Spleen (tissue), 11 donors: Measurements from ENCODE around the gene BBX. TPM values are rescaled to one million over a fixed set of nuclear protein-coding genes. Genes with fewer than 3 reads are reported as not detected.

ENCODE experiments used
- DNase-seq: peaks from one replicate; pipeline ENCODE4 v3.0.0-alpha.2; 2020
- H3K27ac ChIP-seq, 8 donors: fragments of 200-600 bp; sonication (generic) in 7 of 8; 1 replicate in 4 of 8; 2 replicates in 4 of 8; pipeline versions ENCODE4 v1.5.0 to v1.8.0; 2016 to 2021; ENCODE audit warnings: inconsistent platforms in 4 of 8, mild to moderate bottlenecking in 4 of 8, moderate library complexity in 1 of 8
- H3K27me3 ChIP-seq, 7 donors: fragments of 200-600 bp; sonication (generic) in 6 of 7; replicated peaks in 1 of 7; 1 replicate in 4 of 7; 2 replicates in 3 of 7; pipeline versions ENCODE4 v1.5.0 to v1.8.0; 2016 to 2021; ENCODE audit warnings: inconsistent platforms in 3 of 7, mild to moderate bottlenecking in 1 of 7
- H3K36me3 ChIP-seq, 6 donors: fragments of 200-600 bp; sonication (generic) in 5 of 6; 1 replicate in 4 of 6; 2 replicates in 2 of 6; pipeline versions ENCODE4 v1.5.0 to v1.8.0; 2016 to 2021; ENCODE audit warnings: inconsistent platforms in 2 of 6
- H3K4me1 ChIP-seq, 6 donors: fragments of 200-600 bp; sonication (generic) in 5 of 6; 1 replicate in 3 of 6; 2 replicates in 3 of 6; pipeline versions ENCODE4 v1.5.0 to v1.8.0; 2016 to 2021; ENCODE audit warnings: inconsistent platforms in 3 of 6
- H3K4me3 ChIP-seq, 8 donors: fragments of 200-600 bp; sonication (generic) in 7 of 8; 1 replicate in 4 of 8; 2 replicates in 4 of 8; pipeline versions ENCODE4 v1.5.0 to v1.8.0; 2016 to 2021; ENCODE audit warnings: inconsistent platforms in 4 of 8, mild to moderate bottlenecking in 4 of 8, moderate library complexity in 2 of 8
- H3K9me3 ChIP-seq, 8 donors: fragments of 200-600 bp; sonication (generic) in 7 of 8; 1 replicate in 4 of 8; 2 replicates in 4 of 8; pipeline versions ENCODE4 v1.5.0 to v1.8.0; 2016 to 2021; ENCODE audit warnings: inconsistent platforms in 4 of 8
- POLR2A ChIP-seq, 3 donors: fragments of 450-650 bp; IDR thresholded peaks; one replicate each; pipeline ENCODE4 v1.5.1; 2017; ENCODE audit warnings: antibody characterized with exemption in 3 of 3, mild to moderate bottlenecking in 1 of 3
- POLR2AphosphoS5 ChIP-seq, 3 donors: sonication (generic); formaldehyde crosslinking; IDR thresholded peaks; one replicate each; pipeline ENCODE4 v1.5.1; 2017; ENCODE audit warnings: antibody characterized with exemption in 3 of 3
- WGBS, 5 donors: extraction: QIAGEN DNeasy Blood & Tissue Kit in 3 of 5; methylation state at CpG; one replicate each; pipeline versions ENCODE4 v1.1.5 to v1.1.7; 2013 to 2018; 5-methylcytosine and 5-hydroxymethylcytosine counted together
- intact Hi-C: fragments of 100-400 bp; cut with DNase I; formaldehyde crosslinking; loops from one replicate; pipeline ENCODE4 v1.15.0; 2023; ENCODE audit warnings: low total_unique reads
- polyA plus RNA-seq, 3 donors: library from polyadenylated mRNA; stranded (reverse); fragments of 200-250 nt; gene quantifications; one replicate each; pipeline ENCODE4 v1.2.1, GENCODE V29; 2013
- total RNA-seq, 7 donors: library from RNA; depleted of rRNA in 3 of 7; stranded (reverse); fragments of >200 nt in 3 of 7; fragmentation: NEBNext Ultra II Directional in 4 of 7; extraction: Animal tissue kit (Norgen Biotek cat#: 25700) in 4 of 7; gene quantifications; one replicate each; pipeline versions ENCODE4 v1.1.0 to v1.2.1, GENCODE V29; 2016 to 2021
- TF ChIP-seq, protein P1 (sequence below), 11 experiments: fragments of 200-600 bp in 7 of 11; fragments of 450-650 bp in 4 of 11; sonication (generic) in 4 of 11; IDR thresholded peaks in 8 of 11; conservative IDR thresholded peaks in 3 of 11; 1 replicate in 7 of 11; 2 replicates in 4 of 11; pipeline versions ENCODE4 v1.4.0 to v1.8.0; 2016 to 2021; ENCODE audit warnings: antibody characterized with exemption in 11 of 11, inconsistent platforms in 4 of 11, mild to moderate bottlenecking in 1 of 11
- donor health status: healthy with polysubstance abuse.
- donor health status: DM: no; HTN: no; CAD: no; lungs with moderate emphysema.
- donor health status: DM: no; HTN: no; CAD: no.
- donor health status: Bipolar disorder and iron deficiency.
- donor health status: healthy.
- donor health status: DM: no; HTN: no; CAD: no.
- donor health status: DM: yes; HTN: yes; CAD: no.

The BBX gene
- total and polyA plus RNA-seq, 10 donors, result 5.1 to 98.5 (median 74.6) TPM

DNA sequence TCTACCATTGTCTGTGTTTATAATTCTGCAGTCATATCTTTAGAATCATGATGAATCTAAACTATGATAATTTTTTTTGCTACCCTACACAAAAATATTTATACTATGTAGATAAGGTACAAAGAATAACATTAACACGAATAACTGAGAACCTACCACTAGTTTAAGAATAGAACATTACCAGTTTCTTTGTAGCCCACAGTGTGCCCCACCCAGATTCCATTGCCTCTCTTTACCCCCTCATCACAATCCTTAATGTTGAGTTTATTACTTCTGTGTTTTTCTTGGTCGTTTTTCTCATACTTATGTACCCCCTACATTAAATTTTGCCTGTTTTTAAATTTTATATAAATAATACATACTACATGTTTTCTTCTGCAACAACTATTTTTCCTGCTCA is 140.5 kb downstream of the BBX start:
- TF ChIP-seq, protein P1, sequence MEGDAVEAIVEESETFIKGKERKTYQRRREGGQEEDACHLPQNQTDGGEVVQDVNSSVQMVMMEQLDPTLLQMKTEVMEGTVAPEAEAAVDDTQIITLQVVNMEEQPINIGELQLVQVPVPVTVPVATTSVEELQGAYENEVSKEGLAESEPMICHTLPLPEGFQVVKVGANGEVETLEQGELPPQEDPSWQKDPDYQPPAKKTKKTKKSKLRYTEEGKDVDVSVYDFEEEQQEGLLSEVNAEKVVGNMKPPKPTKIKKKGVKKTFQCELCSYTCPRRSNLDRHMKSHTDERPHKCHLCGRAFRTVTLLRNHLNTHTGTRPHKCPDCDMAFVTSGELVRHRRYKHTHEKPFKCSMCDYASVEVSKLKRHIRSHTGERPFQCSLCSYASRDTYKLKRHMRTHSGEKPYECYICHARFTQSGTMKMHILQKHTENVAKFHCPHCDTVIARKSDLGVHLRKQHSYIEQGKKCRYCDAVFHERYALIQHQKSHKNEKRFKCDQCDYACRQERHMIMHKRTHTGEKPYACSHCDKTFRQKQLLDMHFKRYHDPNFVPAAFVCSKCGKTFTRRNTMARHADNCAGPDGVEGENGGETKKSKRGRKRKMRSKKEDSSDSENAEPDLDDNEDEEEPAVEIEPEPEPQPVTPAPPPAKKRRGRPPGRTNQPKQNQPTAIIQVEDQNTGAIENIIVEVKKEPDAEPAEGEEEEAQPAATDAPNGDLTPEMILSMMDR (IDR thresholded peaks at IDR 0.05 in 8 of 11, conservative IDR thresholded peaks at IDR 0.05 in 3 of 11), result no peak
- TF ChIP-seq POLR2AphosphoS5 (IDR thresholded peaks at IDR 0.05) (no peak), POLR2A (IDR thresholded peaks at IDR 0.05) (no peak)
- Histone ChIP-seq H3K9me3 (no peaks in the 10 kb centered on the region), H3K4me1 (peaks cover 5 to 39% (median 27%) of the 10 kb centered on the region in 6 donors), H3K4me3 (no peak overlapping the region), H3K36me3 (no peaks in the 10 kb centered on the region), H3K27me3 (no peaks in the 10 kb centered on the region), H3K27ac (no peak overlapping the region)
- intact Hi-C loops, result no loop called here
- 30 to 88% (median 72%) methylated on average over 2 of the region's 2 CpGs for WGBS, 5 donors
- no peak for DNase-seq

DNA sequence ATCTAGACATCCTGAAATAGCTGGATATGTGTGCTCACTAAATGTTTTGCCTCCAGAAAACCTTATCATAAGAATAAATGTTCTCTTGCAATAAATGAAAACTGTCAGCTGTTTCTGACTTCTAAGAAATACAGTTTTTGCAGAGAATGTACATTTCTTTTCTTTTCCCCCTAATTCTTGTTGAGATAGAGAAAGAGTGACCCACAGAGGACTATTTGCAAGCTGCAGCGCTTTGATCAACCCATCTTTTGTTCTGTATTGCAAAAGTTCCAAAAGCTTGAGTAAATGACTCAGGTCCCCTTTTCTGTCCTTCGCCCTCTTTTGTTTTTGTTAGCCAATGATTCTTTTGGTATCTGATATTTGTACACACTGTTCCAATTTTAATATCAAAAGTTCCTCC is 141.9 kb downstream of the BBX start:
- H3K9me3 ChIP-seq, result no peaks in the 10 kb centered on the region
- no peak for TF ChIP-seq POLR2A (IDR thresholded peaks at IDR 0.05)
- TF ChIP-seq, protein P1 (IDR thresholded peaks at IDR 0.05 in 8 of 11, conservative IDR thresholded peaks at IDR 0.05 in 3 of 11), result no peak
- TF ChIP-seq POLR2AphosphoS5 (IDR thresholded peaks at IDR 0.05), result no peak
- H3K27ac ChIP-seq, result no peak overlapping the region
- no peaks in the 10 kb centered on the region for H3K27me3 ChIP-seq
- H3K36me3 ChIP-seq, result no peaks in the 10 kb centered on the region
- intact Hi-C loops, result no loop called here
- 92 to 99% (median 96%) methylated on average over 2 of the region's 2 CpGs for WGBS, 5 donors
- no peak overlapping the region for H3K4me3 ChIP-seq
- peaks cover 5 to 37% (median 28%) of the 10 kb centered on the region in 6 donors for H3K4me1 ChIP-seq
- DNase-seq, result no peak

DNA sequence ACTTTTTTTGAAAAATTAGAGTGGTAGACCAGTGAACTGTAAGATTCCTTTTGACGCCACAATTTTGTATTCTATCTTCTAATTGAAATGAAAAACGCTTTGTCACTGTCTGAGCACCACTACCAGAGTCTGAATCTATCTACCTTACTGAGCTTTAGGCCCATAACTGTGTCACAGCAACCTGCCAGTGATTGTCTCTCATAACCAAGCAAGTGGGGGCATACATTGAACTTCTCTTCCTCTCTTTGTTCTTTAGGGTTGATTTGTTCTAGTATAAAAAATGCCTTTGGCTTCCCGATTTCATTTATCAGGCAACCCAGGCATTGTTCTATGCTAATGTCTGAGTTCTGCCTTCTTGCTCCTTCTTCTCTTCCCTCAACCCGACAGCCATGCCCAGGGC is 142.6 kb downstream of the BBX start:
- Histone ChIP-seq H3K4me3 (no peak overlapping the region), H3K36me3 (no peaks in the 10 kb centered on the region), H3K27me3 (no peaks in the 10 kb centered on the region), H3K27ac (no peak overlapping the region), H3K4me1 (peaks cover 5 to 30% (median 24%) of the 10 kb centered on the region in 6 donors), H3K9me3 (no peaks in the 10 kb centered on the region)
- no peak for DNase-seq
- 89 to 96% (median 92%) methylated on average over 4 of the region's 4 CpGs for WGBS, 5 donors
- TF ChIP-seq POLR2A (IDR thresholded peaks at IDR 0.05) (no peak), POLR2AphosphoS5 (IDR thresholded peaks at IDR 0.05) (no peak)
- TF ChIP-seq, protein P1 (IDR thresholded peaks at IDR 0.05 in 8 of 11, conservative IDR thresholded peaks at IDR 0.05 in 3 of 11), result no peak
- intact Hi-C loops, result no loop called here

DNA sequence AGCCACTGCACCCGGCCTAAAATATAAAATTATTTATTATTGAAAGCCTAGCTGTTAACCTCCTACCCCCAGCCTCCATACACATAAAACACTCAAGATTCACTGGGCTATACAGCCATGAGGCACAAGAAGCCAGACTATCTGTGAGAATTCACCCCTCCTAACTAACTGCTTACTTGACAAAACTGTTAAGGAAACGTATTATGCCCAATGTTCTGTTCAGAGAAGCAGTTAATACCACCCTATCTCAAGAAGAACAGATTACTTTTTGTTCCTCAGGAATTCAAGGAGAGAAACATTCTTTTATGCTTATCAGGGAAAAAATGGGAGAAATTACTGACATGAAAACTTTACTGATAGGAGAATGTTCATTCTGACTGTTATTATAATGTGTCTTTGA is 144.1 kb downstream of the BBX start:
- Histone ChIP-seq H3K36me3 (no peaks in the 10 kb centered on the region), H3K9me3 (no peaks in the 10 kb centered on the region), H3K27me3 (no peaks in the 10 kb centered on the region), H3K4me1 (peaks cover 0 to 15% (median 9%) of the 10 kb centered on the region in 6 donors), H3K4me3 (no peak overlapping the region), H3K27ac (no peak overlapping the region)
- TF ChIP-seq, protein P1 (IDR thresholded peaks at IDR 0.05 in 8 of 11, conservative IDR thresholded peaks at IDR 0.05 in 3 of 11), result no peak
- no peak for TF ChIP-seq POLR2AphosphoS5 (IDR thresholded peaks at IDR 0.05)
- no peak for TF ChIP-seq POLR2A (IDR thresholded peaks at IDR 0.05)
- intact Hi-C loops, result no loop called here
- 86 to 92% (median 90%) methylated on average over 2 of the region's 2 CpGs for WGBS, 5 donors
- DNase-seq, result no peak
